Osteocyte (in vitro differentiated cells): ENCODE results near the gene SORL1. TPM values are rescaled to one million over a fixed set of nuclear protein-coding genes. Genes with fewer than 3 reads are reported as not detected.

ENCODE experiments used
- DNase-seq: peaks from one replicate; pipeline ENCODE4 v3.0.0; 2021; ENCODE audit warnings: mixed read lengths; ENCODE audit not compliant: unreplicated experiment; ENCODE audit errors: extremely low spot score
- H3K27ac Mint-ChIP-seq: one replicate; pipeline ENCODE4 v1.8.0; 2021; ENCODE audit warnings: mild to moderate bottlenecking, mixed read lengths; ENCODE audit not compliant: unreplicated experiment
- H3K27me3 Mint-ChIP-seq: one replicate; pipeline ENCODE4 v1.8.0; 2021; ENCODE audit warnings: mixed read lengths; ENCODE audit not compliant: unreplicated experiment
- H3K36me3 Mint-ChIP-seq: one replicate; pipeline ENCODE4 v1.8.0; 2021; ENCODE audit warnings: mixed read lengths; ENCODE audit not compliant: unreplicated experiment
- H3K4me1 Mint-ChIP-seq: one replicate; pipeline ENCODE4 v1.8.0; 2021; ENCODE audit warnings: mixed read lengths; ENCODE audit not compliant: unreplicated experiment
- H3K4me3 Mint-ChIP-seq: one replicate; pipeline ENCODE4 v1.8.0; 2021; ENCODE audit warnings: mild to moderate bottlenecking, moderate library complexity, mixed read lengths; ENCODE audit not compliant: unreplicated experiment
- H3K9me3 Mint-ChIP-seq: one replicate; pipeline ENCODE4 v1.8.0; 2021; ENCODE audit warnings: mixed read lengths; ENCODE audit not compliant: unreplicated experiment
- total RNA-seq: library from RNA; stranded (reverse); gene quantifications from 2 replicates; pipeline ENCODE4 v1.2.1, GENCODE V29; 2021
- TF ChIP-seq, protein P1 (sequence below): fragments of 200-600 bp; sonication (generic); IDR thresholded peaks from 2 replicates; pipeline ENCODE4 v1.5.0; 2021; ENCODE audit warnings: antibody characterized with exemption, mild to moderate bottlenecking, moderate library complexity

SORL1 gene
- total RNA-seq, 1 donor from 2014 or later: 3.1 TPM

DNA sequence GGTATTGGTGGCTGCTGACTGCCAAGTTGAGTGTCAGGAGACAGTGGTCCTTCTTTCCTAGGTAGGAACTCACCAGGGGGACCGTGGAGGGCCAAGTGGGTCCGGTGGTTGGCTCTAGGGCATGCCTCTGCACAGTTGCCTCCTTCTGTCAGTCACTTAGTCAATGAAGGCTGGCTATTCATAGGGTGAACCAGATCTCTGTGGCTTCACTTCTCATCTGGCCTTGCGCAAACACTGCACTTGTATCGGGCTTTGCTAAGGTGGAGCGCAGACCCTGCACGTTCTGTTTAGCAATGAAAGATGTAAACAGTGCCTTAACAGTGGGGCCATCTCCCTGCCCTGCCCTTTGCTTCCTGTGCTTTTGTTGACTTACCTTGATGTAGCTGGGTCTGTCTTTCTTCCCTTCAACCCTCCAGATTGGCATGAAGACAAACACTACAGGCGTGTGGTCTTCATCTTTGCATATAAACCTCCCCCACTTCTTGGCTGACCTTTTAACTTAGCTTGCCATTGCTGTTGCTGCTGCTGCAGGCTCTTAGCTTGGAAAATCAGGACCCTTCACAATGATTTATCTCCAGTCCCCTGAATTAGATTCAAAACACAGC, 7.4 kb downstream of the SORL1 start:
- DNase-seq: no peak
- no peaks in the 10 kb centered on the region for H3K36me3 Mint-ChIP-seq
- peaks cover 4% of the 10 kb centered on the region for H3K4me1 Mint-ChIP-seq
- no peak overlapping the region for H3K4me3 Mint-ChIP-seq
- no peaks in the 10 kb centered on the region for H3K9me3 Mint-ChIP-seq
- TF ChIP-seq, protein P1, sequence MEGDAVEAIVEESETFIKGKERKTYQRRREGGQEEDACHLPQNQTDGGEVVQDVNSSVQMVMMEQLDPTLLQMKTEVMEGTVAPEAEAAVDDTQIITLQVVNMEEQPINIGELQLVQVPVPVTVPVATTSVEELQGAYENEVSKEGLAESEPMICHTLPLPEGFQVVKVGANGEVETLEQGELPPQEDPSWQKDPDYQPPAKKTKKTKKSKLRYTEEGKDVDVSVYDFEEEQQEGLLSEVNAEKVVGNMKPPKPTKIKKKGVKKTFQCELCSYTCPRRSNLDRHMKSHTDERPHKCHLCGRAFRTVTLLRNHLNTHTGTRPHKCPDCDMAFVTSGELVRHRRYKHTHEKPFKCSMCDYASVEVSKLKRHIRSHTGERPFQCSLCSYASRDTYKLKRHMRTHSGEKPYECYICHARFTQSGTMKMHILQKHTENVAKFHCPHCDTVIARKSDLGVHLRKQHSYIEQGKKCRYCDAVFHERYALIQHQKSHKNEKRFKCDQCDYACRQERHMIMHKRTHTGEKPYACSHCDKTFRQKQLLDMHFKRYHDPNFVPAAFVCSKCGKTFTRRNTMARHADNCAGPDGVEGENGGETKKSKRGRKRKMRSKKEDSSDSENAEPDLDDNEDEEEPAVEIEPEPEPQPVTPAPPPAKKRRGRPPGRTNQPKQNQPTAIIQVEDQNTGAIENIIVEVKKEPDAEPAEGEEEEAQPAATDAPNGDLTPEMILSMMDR: no peak
- H3K27ac Mint-ChIP-seq: no peak overlapping the region
- peaks cover 30% of the 10 kb centered on the region for H3K27me3 Mint-ChIP-seq

DNA sequence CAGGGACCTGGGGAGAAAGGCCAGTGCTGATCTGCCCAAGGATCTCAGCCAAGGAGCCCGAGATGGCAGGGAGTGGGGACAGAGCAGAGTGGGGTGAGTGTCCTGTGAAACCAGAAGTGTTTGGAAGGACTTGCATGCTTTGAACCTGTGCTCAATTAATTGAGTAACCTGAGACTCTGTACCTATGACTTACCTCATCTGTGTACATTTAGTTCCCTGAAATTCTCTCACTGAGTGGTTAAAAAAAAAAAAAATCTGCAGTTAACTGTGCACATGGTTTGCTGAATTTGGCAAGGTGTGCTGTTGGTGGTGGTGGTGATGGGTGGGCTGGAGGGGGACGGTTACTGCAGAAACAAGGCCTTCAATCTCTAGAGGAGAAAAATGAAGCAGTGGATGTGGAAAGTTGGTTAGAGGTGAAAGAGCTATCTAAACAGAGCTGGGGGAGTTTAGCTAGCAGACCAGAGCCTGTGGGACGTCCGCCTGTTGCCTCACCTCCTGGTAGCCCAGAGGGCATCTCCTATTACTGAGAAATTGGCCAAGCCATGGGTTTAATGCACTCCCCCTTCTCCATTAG, 8.9 kb downstream of the SORL1 start:
- Mint-ChIP-seq H3K4me3 (no peak overlapping the region), H3K9me3 (no peaks in the 10 kb centered on the region), H3K27me3 (peaks cover 22% of the 10 kb centered on the region), H3K4me1 (peaks cover 16% of the 10 kb centered on the region), H3K36me3 (no peaks in the 10 kb centered on the region), H3K27ac (no peak overlapping the region)
- TF ChIP-seq, protein P1: no peak
- DNase-seq: no peak

DNA sequence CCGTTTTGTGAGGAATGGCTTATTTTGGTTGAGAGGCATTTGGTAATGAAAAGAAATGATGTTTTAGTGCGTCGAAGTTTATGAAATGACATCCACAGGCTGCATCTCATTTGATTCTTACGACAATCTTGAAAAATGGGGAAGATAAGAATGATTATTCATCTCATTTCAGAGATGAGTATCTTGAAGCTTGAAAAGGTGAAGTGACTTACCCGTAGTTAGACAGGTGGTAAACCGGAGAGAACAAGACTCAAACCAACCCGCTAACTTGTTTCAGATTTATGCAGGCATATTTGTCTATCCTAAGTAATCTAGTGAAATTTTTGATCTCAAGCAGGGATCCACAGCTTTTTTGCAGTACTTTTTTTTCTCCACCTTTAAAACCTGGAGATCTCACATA, 9.7 kb downstream of the SORL1 start:
- H3K27me3 Mint-ChIP-seq: peaks cover 18% of the 10 kb centered on the region
- no peaks in the 10 kb centered on the region for H3K9me3 Mint-ChIP-seq
- H3K36me3 Mint-ChIP-seq: no peaks in the 10 kb centered on the region
- no peak for DNase-seq
- no peak overlapping the region for H3K4me3 Mint-ChIP-seq
- TF ChIP-seq, protein P1: no peak
- H3K27ac Mint-ChIP-seq: no peak overlapping the region
- peaks cover 24% of the 10 kb centered on the region for H3K4me1 Mint-ChIP-seq

DNA sequence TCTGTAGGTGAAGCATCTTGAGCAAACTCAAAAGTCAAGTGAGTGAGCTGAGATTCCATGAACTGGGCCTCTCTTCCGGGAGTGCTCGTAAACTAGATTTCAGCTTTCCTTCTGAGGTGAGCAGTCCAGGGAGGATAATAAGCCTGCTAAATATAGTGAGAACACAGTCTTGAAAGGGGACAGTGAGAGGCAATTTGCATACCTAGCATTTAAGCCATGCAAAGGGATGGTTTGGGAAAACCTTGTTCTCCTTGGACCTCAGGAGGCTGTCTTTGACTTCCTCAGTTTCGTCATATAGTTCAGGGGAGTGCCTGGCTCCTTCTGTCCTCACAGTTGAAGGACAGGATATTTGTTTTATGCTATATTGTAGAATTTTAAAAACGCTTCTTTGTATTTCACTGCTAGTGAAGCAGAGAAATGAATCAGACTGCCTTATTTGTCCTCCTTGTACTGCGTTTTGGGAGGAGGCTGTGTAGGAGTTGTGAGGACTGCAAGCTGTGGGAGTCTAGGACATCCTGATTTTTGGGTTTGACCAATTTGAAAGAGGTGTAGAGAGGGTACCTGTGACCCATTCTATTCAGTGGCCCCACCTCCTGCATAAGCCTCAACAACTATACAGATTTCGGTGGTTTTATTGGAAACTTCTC, 11.7 kb downstream of the SORL1 start:
- Mint-ChIP-seq H3K9me3 (no peaks in the 10 kb centered on the region), H3K4me1 (peaks cover 38% of the 10 kb centered on the region), H3K4me3 (no peak overlapping the region), H3K27ac (no peak overlapping the region), H3K36me3 (no peaks in the 10 kb centered on the region), H3K27me3 (no peaks in the 10 kb centered on the region)
- no peak for DNase-seq
- TF ChIP-seq, protein P1: no peak

DNA sequence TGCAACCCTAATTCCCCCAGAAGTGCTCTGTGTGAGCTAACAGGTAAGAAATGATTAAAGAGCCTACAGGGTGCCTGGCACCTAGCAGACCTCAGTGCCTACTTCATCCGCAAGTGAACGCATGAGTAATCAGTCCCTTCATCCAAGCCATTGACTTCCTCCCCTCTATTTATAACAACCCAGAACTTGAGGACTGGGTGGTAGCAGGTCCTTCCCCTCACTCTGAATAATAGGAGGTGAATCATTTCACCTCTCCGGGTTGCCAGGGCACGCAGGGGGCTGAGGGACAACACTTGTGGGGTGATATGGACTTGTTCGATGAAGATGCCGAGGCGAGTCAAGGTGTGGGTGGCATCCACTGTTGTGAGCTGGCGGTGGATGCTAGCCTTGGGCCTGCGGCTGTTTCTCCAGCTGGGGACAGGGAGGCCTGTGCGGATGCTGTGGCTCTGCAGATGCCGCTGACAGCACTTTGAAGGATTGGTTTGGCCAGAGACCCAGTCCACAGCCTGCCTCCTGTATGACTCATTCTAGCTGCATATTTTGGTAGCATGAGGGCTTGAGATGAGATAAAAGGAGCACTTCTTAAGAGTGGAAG, 12.3 kb downstream of the SORL1 start:
- DNase-seq: no peak
- Mint-ChIP-seq H3K27ac (no peak overlapping the region), H3K36me3 (no peaks in the 10 kb centered on the region), H3K27me3 (no peaks in the 10 kb centered on the region), H3K9me3 (no peaks in the 10 kb centered on the region), H3K4me3 (no peak overlapping the region), H3K4me1 (peaks cover 44% of the 10 kb centered on the region)
- TF ChIP-seq, protein P1: no peak
